Measurements from ENCODE around the gene GYPB.
"Not testable (repeated sequence)": the region's sequence is repeated elsewhere in the genome, so short reads cannot be mapped to it uniquely, and the experiment has no call there.

- TF ChIP-seq CTCF (IDR thresholded peaks at IDR 0.05); POLR2A (IDR thresholded peaks at IDR 0.05; ENCODE audit: low read depth); EP300 (IDR thresholded peaks at IDR 0.05): not testable (repeated sequence)
Observed at GRCh38 chr4:143975527-143975926, 43.7 kb downstream of the GYPB start.
